ENCODE measurements around the gene NEDD4L.

Gene NEDD4L

GRCh38 chr18:58288921-58289797 lies 245.1 kb downstream of the NEDD4L start:
- no peak for DNase-seq (ENCODE audit: low read depth in 2 of 2)

GRCh38 chr18:58290116-58290695 lies 246.2 kb downstream of the NEDD4L start:
- DNase-seq (ENCODE audit: low read depth in 2 of 2) = no peak

- no peak for DNase-seq (ENCODE audit: low read depth in 2 of 2)
These were observed 247.1 kb downstream of the NEDD4L start for GRCh38 chr18:58291131-58291530.

DNA sequence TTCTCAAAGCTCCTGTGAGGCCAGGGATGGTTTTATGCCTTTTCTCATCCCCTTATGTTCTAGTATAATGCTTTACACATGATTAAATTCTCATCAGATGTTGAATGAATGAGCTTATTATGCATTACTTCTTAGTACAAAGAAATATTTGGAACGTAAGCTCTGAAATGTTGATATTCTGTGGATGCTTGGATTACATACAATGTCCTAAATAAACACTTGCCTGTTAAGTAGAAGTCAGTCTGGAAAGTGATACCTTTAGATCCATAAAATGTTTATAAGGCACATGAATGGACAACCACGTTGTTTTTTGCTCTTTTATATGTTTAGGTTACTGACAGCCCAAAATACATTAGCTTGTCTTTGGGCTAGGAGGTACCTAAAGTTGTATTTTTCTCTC lies 248.6 kb downstream of the NEDD4L start:
- no peak for DNase-seq (ENCODE audit: low read depth in 2 of 2)

DNA sequence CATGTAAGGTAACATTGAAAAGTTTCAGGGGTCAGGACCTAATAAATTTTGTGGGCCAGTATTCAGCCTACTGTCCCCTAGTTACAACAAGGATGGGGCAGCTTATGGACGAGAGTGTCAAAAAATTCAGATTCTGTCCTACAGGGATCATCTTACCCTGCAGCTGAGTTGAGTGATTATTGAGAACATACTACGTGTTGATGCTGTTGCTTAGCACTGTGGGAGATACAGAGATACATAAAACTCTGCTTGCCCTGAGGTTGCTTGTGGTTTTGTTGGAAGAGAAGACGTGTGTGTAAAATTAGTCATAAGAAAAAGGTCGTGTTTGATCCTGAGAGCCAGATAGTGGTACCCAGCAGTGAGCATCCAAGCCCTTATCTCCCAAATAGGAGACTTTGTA lies 253.2 kb downstream of the NEDD4L start:
- no peak for DNase-seq (ENCODE audit: low read depth in 2 of 2)

DNA sequence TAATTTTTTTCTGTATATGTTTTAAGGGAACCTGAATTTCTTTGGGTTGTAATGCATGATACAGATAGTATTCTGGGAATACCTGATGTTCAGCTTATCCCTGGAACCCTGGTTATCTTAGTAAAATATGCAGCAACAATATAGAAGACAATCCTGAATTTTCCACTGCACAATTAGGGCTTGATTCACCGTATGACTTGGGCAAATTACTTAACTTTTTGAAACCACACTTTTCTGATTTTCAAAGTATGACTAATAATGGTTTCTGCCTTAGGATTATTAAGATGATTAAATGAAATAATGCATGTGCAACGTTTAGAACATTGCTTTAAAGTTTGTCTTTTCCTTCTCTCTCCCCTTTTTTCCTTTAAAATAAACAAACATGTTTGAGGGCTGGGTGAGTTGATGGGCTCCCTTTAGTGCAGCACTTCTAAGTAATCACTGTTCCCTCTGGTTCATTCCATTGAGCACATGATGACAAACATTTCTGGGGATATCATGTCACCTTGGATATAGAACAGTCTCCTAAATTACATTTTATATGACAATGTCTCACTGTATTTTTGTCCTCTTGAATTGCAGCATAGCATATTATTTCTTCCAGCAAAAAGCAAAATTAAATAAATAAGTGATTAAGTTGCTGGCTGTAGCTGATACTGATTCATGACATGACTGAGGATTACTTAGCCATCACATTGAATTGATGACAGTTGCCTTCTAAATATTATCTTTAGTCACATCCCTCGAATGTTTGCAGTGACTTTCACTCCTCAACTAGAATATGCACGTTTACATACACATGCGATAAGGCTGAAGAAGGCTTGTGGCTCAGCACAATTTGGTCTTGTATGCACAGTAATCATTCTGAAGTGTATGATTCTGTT lies 254.5 kb downstream of the NEDD4L start:
- DNase-seq (ENCODE audit: low read depth in 2 of 2) = no peak

DNA sequence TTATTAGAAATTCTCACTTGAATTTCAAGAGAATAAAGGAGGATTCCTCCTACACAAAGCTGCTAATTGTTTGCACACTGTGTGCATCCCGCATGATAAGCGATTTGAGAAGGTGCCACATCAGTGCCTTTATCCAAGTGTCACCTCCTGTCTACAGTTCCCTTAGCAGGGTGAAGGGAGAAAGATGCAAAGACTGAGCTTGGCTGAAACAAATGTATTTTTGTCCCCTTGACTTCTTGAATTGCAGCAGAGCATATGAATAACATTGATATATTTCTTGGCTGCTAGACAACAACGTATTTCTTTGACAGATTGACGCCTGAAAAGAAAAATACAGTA lies 255.1 kb downstream of the NEDD4L start:
- DNase-seq (ENCODE audit: low read depth in 2 of 2) = no peak

DNA sequence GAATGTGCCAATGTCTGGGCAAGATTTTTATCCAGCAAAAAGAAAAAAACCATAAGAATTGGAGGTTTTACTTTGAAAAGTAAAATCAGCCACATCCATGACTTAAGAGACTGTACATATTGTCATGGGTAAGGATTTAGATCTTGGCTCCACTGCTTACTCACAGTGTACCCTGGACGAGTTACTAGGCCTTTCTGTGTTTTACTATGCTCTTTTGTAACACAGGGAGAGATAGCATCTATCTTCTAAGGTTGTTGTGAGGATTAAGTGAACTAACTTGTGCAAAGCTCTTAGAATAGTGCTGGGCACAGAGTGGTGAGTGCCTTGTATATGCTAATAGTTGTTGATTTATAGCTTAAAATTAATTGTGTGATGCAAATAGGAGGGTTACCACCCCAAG lies 255.9 kb downstream of the NEDD4L start:
- no peak for DNase-seq (ENCODE audit: low read depth in 2 of 2)

DNA sequence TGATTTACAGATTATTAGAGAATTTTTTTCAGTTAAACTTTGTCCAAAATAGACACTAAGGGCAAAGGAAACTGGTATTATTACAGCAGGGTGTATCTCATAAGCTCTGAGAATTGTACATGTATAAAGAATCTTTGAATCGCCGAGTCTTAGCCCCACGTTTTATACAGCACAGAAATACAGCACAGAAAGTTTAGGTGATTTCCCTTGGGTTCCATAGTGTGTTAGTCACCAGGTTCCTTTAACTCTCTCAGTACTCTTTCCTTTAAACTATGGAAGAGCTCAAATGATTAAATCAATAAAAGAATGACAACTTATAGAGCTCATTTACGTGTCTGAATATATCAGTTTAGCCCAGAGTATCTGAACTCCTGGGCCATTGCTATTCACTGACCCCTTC lies 256.8 kb downstream of the NEDD4L start:
- no peak for DNase-seq (ENCODE audit: low read depth in 2 of 2)

DNA sequence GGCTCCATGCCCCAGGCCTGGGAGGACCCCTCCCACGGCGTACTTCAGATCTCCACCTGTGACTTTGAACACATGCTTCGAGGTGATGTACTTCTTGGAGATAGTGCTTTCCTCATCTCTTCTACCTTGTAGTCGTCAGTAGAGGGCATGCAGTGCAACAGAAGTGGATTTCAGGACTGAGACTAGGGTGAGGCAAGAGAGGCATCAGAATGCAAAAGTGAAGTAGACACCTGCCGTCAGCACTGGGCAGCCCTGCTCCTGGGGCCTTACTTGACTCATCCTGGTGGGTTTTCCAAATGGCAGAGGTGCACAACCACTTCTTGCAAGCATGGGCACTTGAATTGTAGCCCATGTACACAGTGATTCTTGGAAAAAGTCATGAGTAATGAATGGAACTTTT lies 258.8 kb downstream of the NEDD4L start:
- DNase-seq (ENCODE audit: low read depth in 2 of 2) = no peak

DNA sequence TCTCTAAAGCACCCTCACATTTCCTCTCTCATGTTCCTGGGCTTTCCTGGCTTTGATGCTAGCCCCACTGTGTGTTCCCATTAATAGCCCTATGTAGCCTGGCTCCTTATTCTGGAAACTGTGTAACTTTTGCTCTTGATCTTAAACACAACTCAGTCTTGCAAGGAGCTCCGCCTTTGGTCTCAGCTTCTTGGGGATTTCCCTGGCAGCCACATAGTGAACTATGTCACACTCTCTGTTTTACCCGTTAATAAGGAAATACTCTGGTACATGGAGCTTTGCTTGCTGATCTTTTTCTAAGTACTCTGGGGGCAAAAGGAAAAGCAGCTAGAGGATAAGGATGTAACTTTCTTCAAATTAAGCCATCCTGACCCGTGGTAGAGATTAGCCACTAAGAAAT lies 259.3 kb downstream of the NEDD4L start:
- no peak for DNase-seq (ENCODE audit: low read depth in 2 of 2)

DNA sequence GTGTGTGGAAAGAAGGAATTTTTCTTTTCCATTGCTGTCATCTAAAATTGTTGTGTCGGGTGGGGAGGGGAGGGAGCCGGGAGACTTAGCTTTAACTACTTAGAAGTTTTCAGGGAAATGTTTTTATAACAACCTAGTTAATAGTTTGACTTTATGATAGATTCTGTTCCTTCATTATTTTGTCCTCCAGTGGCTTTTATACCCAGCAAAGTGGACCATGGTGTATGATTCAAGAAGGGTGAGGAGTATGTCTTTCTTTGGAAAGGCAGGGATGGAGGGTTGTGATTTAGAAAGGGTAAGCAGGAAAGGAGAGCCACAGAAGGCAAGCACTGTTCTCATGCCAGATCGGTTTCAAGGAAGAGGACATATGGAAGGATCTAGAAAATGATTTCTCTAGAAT lies 261.8 kb downstream of the NEDD4L start:
- no peak for DNase-seq (ENCODE audit: low read depth in 2 of 2)

- no peak for DNase-seq (ENCODE audit: low read depth in 2 of 2)
These were observed 263.4 kb downstream of the NEDD4L start for GRCh38 chr18:58307441-58307840.

GRCh38 chr18:58308463-58308862 lies 264.4 kb downstream of the NEDD4L start:
- no peak for DNase-seq (ENCODE audit: low read depth in 2 of 2)

DNA sequence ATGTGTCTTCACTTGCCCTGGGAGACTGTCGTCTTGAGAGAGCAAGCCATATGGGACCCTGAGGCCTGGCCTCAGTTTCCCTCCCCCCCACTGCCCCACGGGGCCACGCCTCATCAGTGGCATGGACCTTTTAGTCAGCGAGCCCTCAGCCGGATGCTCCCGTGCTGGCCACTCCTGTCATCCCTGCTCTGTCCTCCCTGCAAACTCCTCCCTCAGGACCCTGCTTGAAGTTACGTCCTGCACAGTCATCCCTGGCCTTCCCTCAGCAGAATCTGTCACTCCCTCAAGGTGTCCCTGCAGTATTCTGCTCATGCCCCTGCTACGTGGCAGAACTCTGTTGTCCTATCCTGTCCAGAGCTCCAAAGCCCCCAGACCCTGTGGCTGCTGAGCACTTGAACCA lies 265.1 kb downstream of the NEDD4L start:
- no peak for DNase-seq (ENCODE audit: low read depth in 2 of 2)

GRCh38 chr18:58309610-58310239 lies 265.7 kb downstream of the NEDD4L start:
- no peak for DNase-seq (ENCODE audit: low read depth in 2 of 2)

- DNase-seq (ENCODE audit: low read depth in 2 of 2) = no peak
These were observed 266.5 kb downstream of the NEDD4L start for GRCh38 chr18:58310517-58310916.

- no peak for DNase-seq (ENCODE audit: low read depth in 2 of 2)
These were observed 267.4 kb downstream of the NEDD4L start for GRCh38 chr18:58311390-58311789.

DNA sequence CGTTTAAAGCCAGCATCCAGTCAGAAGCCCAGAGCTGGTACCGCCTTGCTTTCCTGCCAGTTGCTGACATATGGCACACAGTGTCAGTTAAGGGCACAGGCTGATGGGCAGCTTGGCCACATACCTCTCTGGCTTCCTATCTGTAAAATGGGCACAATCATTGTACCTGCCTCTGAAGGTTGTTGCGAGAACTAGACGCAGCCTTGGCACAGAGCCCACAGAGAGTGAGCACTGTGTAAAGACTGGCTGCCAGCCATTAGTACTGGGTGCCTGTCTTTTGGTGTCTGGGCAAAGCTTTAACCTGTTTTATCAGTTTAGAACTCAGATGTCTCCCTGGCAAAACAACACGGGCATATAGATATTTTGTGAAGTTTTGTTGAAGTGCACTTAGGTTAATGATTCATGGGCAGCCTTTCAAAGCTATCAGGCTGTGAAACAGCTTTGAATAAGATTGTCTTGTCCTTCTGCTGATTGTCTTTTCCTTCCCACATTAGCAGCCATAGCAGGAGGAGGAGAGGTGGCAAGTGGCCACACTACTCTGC lies 269.5 kb downstream of the NEDD4L start:
- no peak for DNase-seq (ENCODE audit: low read depth in 2 of 2)

DNA sequence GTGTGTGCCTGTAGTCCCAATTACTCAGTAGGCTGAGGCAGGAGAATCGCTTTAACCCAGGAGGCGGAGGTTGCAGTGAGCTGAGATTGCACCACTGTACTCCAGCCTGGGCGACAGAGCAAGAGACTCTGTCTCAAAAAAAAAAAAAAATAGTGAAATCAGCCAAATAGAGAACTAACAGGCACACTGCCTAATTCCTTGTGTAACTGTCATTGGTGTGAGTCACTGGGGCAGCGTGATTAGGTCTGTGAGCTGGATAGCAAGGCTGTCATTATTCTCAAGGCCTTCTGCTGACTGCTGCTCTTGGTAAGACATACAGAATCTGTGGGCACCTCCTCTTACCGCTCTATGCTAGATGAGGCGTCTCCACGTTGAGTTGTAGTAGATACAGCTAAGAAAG lies 270.3 kb downstream of the NEDD4L start:
- DNase-seq (ENCODE audit: low read depth in 2 of 2) = no peak

DNA sequence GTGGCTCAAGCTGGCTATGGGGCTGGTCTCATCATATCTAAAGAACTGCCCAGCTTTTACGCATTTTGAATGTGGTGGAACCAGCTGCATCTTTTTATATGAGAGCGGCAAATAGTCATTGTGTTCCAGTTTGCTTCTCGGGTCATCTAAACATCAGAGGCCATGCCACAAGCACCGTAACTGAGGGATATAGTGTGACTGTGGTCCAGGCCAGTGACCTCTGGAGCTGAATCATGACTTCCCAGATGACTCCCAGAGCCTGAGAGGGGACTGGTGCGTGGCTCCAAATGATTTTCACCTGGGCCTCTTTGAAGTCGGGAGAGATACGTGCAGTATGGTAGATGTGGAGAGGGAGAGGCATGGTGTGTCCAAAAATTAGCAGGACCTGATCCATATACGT lies 271.0 kb downstream of the NEDD4L start:
- DNase-seq (ENCODE audit: low read depth in 2 of 2) = no peak

DNA sequence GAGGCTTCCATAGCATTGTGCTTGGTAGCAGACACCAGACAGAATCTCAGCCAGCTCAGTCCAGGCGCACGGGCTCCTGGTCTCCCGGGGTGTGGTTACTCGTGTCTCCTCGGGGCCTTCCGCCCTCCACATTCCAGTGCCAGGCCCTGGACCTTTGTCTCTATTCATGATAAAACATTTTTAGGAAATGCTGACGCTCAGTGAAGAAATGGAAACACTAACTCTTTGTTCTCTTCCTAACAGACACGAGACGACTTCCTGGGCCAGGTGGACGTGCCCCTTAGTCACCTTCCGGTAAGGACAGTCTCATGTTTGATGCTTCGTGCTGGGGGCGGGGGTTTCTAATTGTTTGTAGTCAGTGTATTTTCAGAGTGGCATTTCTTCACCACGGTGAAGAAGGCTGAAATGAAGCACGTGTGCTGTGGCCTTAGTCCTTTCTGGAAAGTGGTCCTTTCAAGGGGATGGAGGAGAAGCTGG lies 271.8 kb downstream of the NEDD4L start:
- no peak for DNase-seq (ENCODE audit: low read depth in 2 of 2)

Data from stimulated activated CD4-positive, alpha-beta T cell treated with anti-CD3 and anti-CD28 coated beads, Interleukin-1b, Interleukin-23, amount 100 ng/mL, for 1 hour (primary cell).